Measurements from ENCODE around the gene SPTBN5.

The SPTBN5 gene

GRCh38 chr15:41869770-41870688 lies 23.8 kb downstream of the SPTBN5 start:
- Histone ChIP-seq H3K9ac (ENCODE audit: low read depth in 1 of 2, low read length in 2 of 2) (no peak overlapping the region), H3K36me3 (ENCODE audit: control insufficient read depth in 2 of 2, insufficient read depth in 2 of 2, low read length in 2 of 2) (no peaks in the 10 kb centered on the region), H3K4me1 (ENCODE audit: control insufficient read depth in 2 of 2, insufficient read depth in 2 of 2, low read length in 2 of 2) (no peaks in the 10 kb centered on the region), H3K4me3 (ENCODE audit: low read length in 2 of 2) (no peak overlapping the region), H3K27ac (ENCODE audit: low read depth in 2 of 2, low read length in 2 of 2) (no peak overlapping the region), H3K27me3 (ENCODE audit: control insufficient read depth in 2 of 2, insufficient read depth in 2 of 2, low read length in 2 of 2) (no peaks in the 10 kb centered on the region), H3K9me3 (ENCODE audit: control insufficient read depth in 2 of 2, low read length in 2 of 2) (no peaks in the 10 kb centered on the region)

GRCh38 chr15:41868321-41868720 lies 25.5 kb downstream of the SPTBN5 start:
- H3K9ac ChIP-seq (ENCODE audit: low read depth in 1 of 2, low read length in 2 of 2) = no peak overlapping the region
- H3K27ac ChIP-seq (ENCODE audit: low read depth in 2 of 2, low read length in 2 of 2) = no peak overlapping the region
- no peaks in the 10 kb centered on the region for H3K36me3 ChIP-seq (ENCODE audit: control insufficient read depth in 2 of 2, insufficient read depth in 2 of 2, low read length in 2 of 2)
- no peaks in the 10 kb centered on the region for H3K9me3 ChIP-seq (ENCODE audit: control insufficient read depth in 2 of 2, low read length in 2 of 2)
- H3K27me3 ChIP-seq (ENCODE audit: control insufficient read depth in 2 of 2, insufficient read depth in 2 of 2, low read length in 2 of 2) = no peaks in the 10 kb centered on the region
- no peak overlapping the region for H3K4me3 ChIP-seq (ENCODE audit: low read length in 2 of 2)
- H3K4me1 ChIP-seq (ENCODE audit: control insufficient read depth in 2 of 2, insufficient read depth in 2 of 2, low read length in 2 of 2) = no peaks in the 10 kb centered on the region

GRCh38 chr15:41866872-41867579 lies 26.8 kb downstream of the SPTBN5 start:
- no peaks in the 10 kb centered on the region for H3K4me1 ChIP-seq (ENCODE audit: control insufficient read depth in 2 of 2, insufficient read depth in 2 of 2, low read length in 2 of 2)
- no peaks in the 10 kb centered on the region for H3K36me3 ChIP-seq (ENCODE audit: control insufficient read depth in 2 of 2, insufficient read depth in 2 of 2, low read length in 2 of 2)
- no peaks in the 10 kb centered on the region for H3K27me3 ChIP-seq (ENCODE audit: control insufficient read depth in 2 of 2, insufficient read depth in 2 of 2, low read length in 2 of 2)
- no peak overlapping the region for H3K27ac ChIP-seq (ENCODE audit: low read depth in 2 of 2, low read length in 2 of 2)
- H3K9ac ChIP-seq (ENCODE audit: low read depth in 1 of 2, low read length in 2 of 2) = no peak overlapping the region
- H3K9me3 ChIP-seq (ENCODE audit: control insufficient read depth in 2 of 2, low read length in 2 of 2) = no peaks in the 10 kb centered on the region
- no peak overlapping the region for H3K4me3 ChIP-seq (ENCODE audit: low read length in 2 of 2)

GRCh38 chr15:41866263-41866703 lies 27.6 kb downstream of the SPTBN5 start:
- Histone ChIP-seq H3K9me3 (ENCODE audit: control insufficient read depth in 2 of 2, low read length in 2 of 2) (no peaks in the 10 kb centered on the region), H3K4me3 (ENCODE audit: low read length in 2 of 2) (no peak overlapping the region), H3K27me3 (ENCODE audit: control insufficient read depth in 2 of 2, insufficient read depth in 2 of 2, low read length in 2 of 2) (no peaks in the 10 kb centered on the region), H3K27ac (ENCODE audit: low read depth in 2 of 2, low read length in 2 of 2) (no peak overlapping the region), H3K9ac (ENCODE audit: low read depth in 1 of 2, low read length in 2 of 2) (no peak overlapping the region), H3K36me3 (ENCODE audit: control insufficient read depth in 2 of 2, insufficient read depth in 2 of 2, low read length in 2 of 2) (no peaks in the 10 kb centered on the region), H3K4me1 (ENCODE audit: control insufficient read depth in 2 of 2, insufficient read depth in 2 of 2, low read length in 2 of 2) (no peaks in the 10 kb centered on the region)

GRCh38 chr15:41865490-41866055 lies 28.3 kb downstream of the SPTBN5 start:
- no peaks in the 10 kb centered on the region for H3K4me1 ChIP-seq (ENCODE audit: control insufficient read depth in 2 of 2, insufficient read depth in 2 of 2, low read length in 2 of 2)
- no peak overlapping the region for H3K4me3 ChIP-seq (ENCODE audit: low read length in 2 of 2)
- H3K9me3 ChIP-seq (ENCODE audit: control insufficient read depth in 2 of 2, low read length in 2 of 2) = no peaks in the 10 kb centered on the region
- no peak overlapping the region for H3K27ac ChIP-seq (ENCODE audit: low read depth in 2 of 2, low read length in 2 of 2)
- no peak overlapping the region for H3K9ac ChIP-seq (ENCODE audit: low read depth in 1 of 2, low read length in 2 of 2)
- no peaks in the 10 kb centered on the region for H3K36me3 ChIP-seq (ENCODE audit: control insufficient read depth in 2 of 2, insufficient read depth in 2 of 2, low read length in 2 of 2)
- H3K27me3 ChIP-seq (ENCODE audit: control insufficient read depth in 2 of 2, insufficient read depth in 2 of 2, low read length in 2 of 2) = no peaks in the 10 kb centered on the region

- Histone ChIP-seq H3K27me3 (ENCODE audit: control insufficient read depth in 2 of 2, insufficient read depth in 2 of 2, low read length in 2 of 2) (no peaks in the 10 kb centered on the region), H3K4me3 (ENCODE audit: low read length in 2 of 2) (no peak overlapping the region), H3K9ac (ENCODE audit: low read depth in 1 of 2, low read length in 2 of 2) (no peak overlapping the region), H3K36me3 (ENCODE audit: control insufficient read depth in 2 of 2, insufficient read depth in 2 of 2, low read length in 2 of 2) (no peaks in the 10 kb centered on the region), H3K27ac (ENCODE audit: low read depth in 2 of 2, low read length in 2 of 2) (no peak overlapping the region), H3K9me3 (ENCODE audit: control insufficient read depth in 2 of 2, low read length in 2 of 2) (no peaks in the 10 kb centered on the region), H3K4me1 (ENCODE audit: control insufficient read depth in 2 of 2, insufficient read depth in 2 of 2, low read length in 2 of 2) (no peaks in the 10 kb centered on the region)
Measured at GRCh38 chr15:41862515-41863116, 31.2 kb downstream of the SPTBN5 start.

GRCh38 chr15:41861736-41862356 lies 32.0 kb downstream of the SPTBN5 start:
- no peak overlapping the region for H3K4me3 ChIP-seq (ENCODE audit: low read length in 2 of 2)
- no peak overlapping the region for H3K9ac ChIP-seq (ENCODE audit: low read depth in 1 of 2, low read length in 2 of 2)
- H3K9me3 ChIP-seq (ENCODE audit: control insufficient read depth in 2 of 2, low read length in 2 of 2) = no peaks in the 10 kb centered on the region
- H3K36me3 ChIP-seq (ENCODE audit: control insufficient read depth in 2 of 2, insufficient read depth in 2 of 2, low read length in 2 of 2) = no peaks in the 10 kb centered on the region
- no peaks in the 10 kb centered on the region for H3K4me1 ChIP-seq (ENCODE audit: control insufficient read depth in 2 of 2, insufficient read depth in 2 of 2, low read length in 2 of 2)
- no peak overlapping the region for H3K27ac ChIP-seq (ENCODE audit: low read depth in 2 of 2, low read length in 2 of 2)
- H3K27me3 ChIP-seq (ENCODE audit: control insufficient read depth in 2 of 2, insufficient read depth in 2 of 2, low read length in 2 of 2) = no peaks in the 10 kb centered on the region

GRCh38 chr15:41860049-41860828 lies 33.6 kb downstream of the SPTBN5 start:
- no peak overlapping the region for H3K4me3 ChIP-seq (ENCODE audit: low read length in 2 of 2)
- no peaks in the 10 kb centered on the region for H3K27me3 ChIP-seq (ENCODE audit: control insufficient read depth in 2 of 2, insufficient read depth in 2 of 2, low read length in 2 of 2)
- H3K9ac ChIP-seq (ENCODE audit: low read depth in 1 of 2, low read length in 2 of 2) = no peak overlapping the region
- H3K9me3 ChIP-seq (ENCODE audit: control insufficient read depth in 2 of 2, low read length in 2 of 2) = no peaks in the 10 kb centered on the region
- no peaks in the 10 kb centered on the region for H3K4me1 ChIP-seq (ENCODE audit: control insufficient read depth in 2 of 2, insufficient read depth in 2 of 2, low read length in 2 of 2)
- H3K27ac ChIP-seq (ENCODE audit: low read depth in 2 of 2, low read length in 2 of 2) = no peak overlapping the region
- no peaks in the 10 kb centered on the region for H3K36me3 ChIP-seq (ENCODE audit: control insufficient read depth in 2 of 2, insufficient read depth in 2 of 2, low read length in 2 of 2)

GRCh38 chr15:41858756-41859155 lies 35.1 kb downstream of the SPTBN5 start:
- Histone ChIP-seq H3K9ac (ENCODE audit: low read depth in 1 of 2, low read length in 2 of 2) (no peak overlapping the region), H3K4me1 (ENCODE audit: control insufficient read depth in 2 of 2, insufficient read depth in 2 of 2, low read length in 2 of 2) (no peaks in the 10 kb centered on the region), H3K36me3 (ENCODE audit: control insufficient read depth in 2 of 2, insufficient read depth in 2 of 2, low read length in 2 of 2) (no peaks in the 10 kb centered on the region), H3K27ac (ENCODE audit: low read depth in 2 of 2, low read length in 2 of 2) (no peak overlapping the region), H3K27me3 (ENCODE audit: control insufficient read depth in 2 of 2, insufficient read depth in 2 of 2, low read length in 2 of 2) (no peaks in the 10 kb centered on the region), H3K4me3 (ENCODE audit: low read length in 2 of 2) (no peak overlapping the region), H3K9me3 (ENCODE audit: control insufficient read depth in 2 of 2, low read length in 2 of 2) (no peaks in the 10 kb centered on the region)
